ENCODE data around the gene NFIC.
"Not testable (repeated sequence)": the region's sequence is repeated elsewhere in the genome, so short reads cannot be mapped to it uniquely, and the experiment has no call there.

NFIC gene

GRCh38 chr19:3373971-3374368, 7.6 kb downstream of the NFIC start:
- no peak for DNase-seq (ENCODE audit: low spot score)

- no peak for DNase-seq (ENCODE audit: low spot score)
Observed at GRCh38 chr19:3374369-3375112, 8.2 kb downstream of the NFIC start.

- no peak for DNase-seq (ENCODE audit: low spot score)
Observed at GRCh38 chr19:3375221-3376090, 9.1 kb downstream of the NFIC start.

- not testable (repeated sequence) for DNase-seq (ENCODE audit: low spot score)
Observed at GRCh38 chr19:3376091-3376455, 9.7 kb downstream of the NFIC start.

- no peak for DNase-seq (ENCODE audit: low spot score)
Observed at GRCh38 chr19:3378352-3379150, 12.2 kb downstream of the NFIC start.

- DNase-seq (ENCODE audit: low spot score), result no peak
Observed at GRCh38 chr19:3380829-3381228, 14.4 kb downstream of the NFIC start.

GRCh38 chr19:3381701-3382372, 15.5 kb downstream of the NFIC start:
- DNase-seq (ENCODE audit: low spot score), result no peak

- DNase-seq (ENCODE audit: low spot score), result no peak
Observed at GRCh38 chr19:3382460-3383100, 16.2 kb downstream of the NFIC start.

GRCh38 chr19:3383121-3383722, 16.8 kb downstream of the NFIC start:
- peak; percentile 33 for DNase-seq (ENCODE audit: low spot score)

GRCh38 chr19:3386447-3387234, 20.3 kb downstream of the NFIC start:
- no peak for DNase-seq (ENCODE audit: low spot score)

GRCh38 chr19:3387645-3388589, 21.5 kb downstream of the NFIC start:
- DNase-seq (ENCODE audit: low spot score), result peak; percentile 74

GRCh38 chr19:3389446-3389778, 23.0 kb downstream of the NFIC start:
- no peak for DNase-seq (ENCODE audit: low spot score)

GRCh38 chr19:3389876-3390371, 23.5 kb downstream of the NFIC start:
- DNase-seq (ENCODE audit: low spot score), result peak; percentile 84

GRCh38 chr19:3391911-3392310, 25.5 kb downstream of the NFIC start:
- DNase-seq (ENCODE audit: low spot score), result not testable (repeated sequence)

GRCh38 chr19:3392480-3392879, 26.1 kb downstream of the NFIC start:
- DNase-seq (ENCODE audit: low spot score), result no peak

- no peak for DNase-seq (ENCODE audit: low spot score)
Observed at GRCh38 chr19:3396881-3397265, 30.5 kb downstream of the NFIC start.

GRCh38 chr19:3397266-3398022, 31.1 kb downstream of the NFIC start:
- DNase-seq (ENCODE audit: low spot score), result peak; percentile 44
